GM23248 (cell line): ENCODE results near the gene MARS1. TPM values are rescaled to one million over a fixed set of nuclear protein-coding genes. Genes with fewer than 3 reads are reported as not detected.
"Not testable (repeated sequence)": the region's sequence is repeated elsewhere in the genome, so short reads cannot be mapped to it uniquely, and the experiment has no call there.

Experiments used
- DNase-seq: peaks from one replicate; pipeline ENCODE4 v3.0.0-alpha.2; 2015
- H2AFZ ChIP-seq: fragments of 200-600 bp; sonication (generic); 2 replicates; pipeline ENCODE4 v1.6.1; 2016; ENCODE audit warnings: antibody characterized with exemption
- H3F3A ChIP-seq: fragments of 200-600 bp; sonication (generic); 2 replicates; pipeline ENCODE4 v1.6.1; 2016; ENCODE audit warnings: mild to moderate bottlenecking, antibody characterized with exemption, mixed run types; ENCODE audit not compliant: insufficient read depth
- H3K27ac ChIP-seq: fragments of 200-600 bp; sonication (generic); 2 replicates; pipeline ENCODE4 v1.5.1; 2016; ENCODE audit warnings: mild to moderate bottlenecking
- H3K27me3 ChIP-seq: fragments of 200-600 bp; sonication (generic); replicated peaks from 2 replicates; pipeline ENCODE4 v1.6.1; 2016; ENCODE audit warnings: mild to moderate bottlenecking; ENCODE audit not compliant: insufficient read depth
- H3K36me3 ChIP-seq: fragments of 200-600 bp; sonication (generic); 2 replicates; pipeline ENCODE4 v1.6.1; 2016; ENCODE audit warnings: low read depth, mild to moderate bottlenecking
- H3K4me1 ChIP-seq: fragments of 200-600 bp; sonication (generic); 2 replicates; pipeline ENCODE4 v1.6.1; 2016; ENCODE audit warnings: mild to moderate bottlenecking; ENCODE audit not compliant: insufficient read depth
- H3K4me2 ChIP-seq: fragments of 200-600 bp; sonication (generic); one replicate; pipeline ENCODE4 v1.6.1; 2016; ENCODE audit warnings: mild to moderate bottlenecking; ENCODE audit not compliant: unreplicated experiment
- H3K4me3 ChIP-seq: fragments of 200-600 bp; sonication (generic); 2 replicates; pipeline ENCODE4 v1.5.1; 2016; ENCODE audit warnings: mild to moderate bottlenecking
- H3K79me2 ChIP-seq: fragments of 200-600 bp; sonication (generic); 2 replicates; pipeline ENCODE4 v1.6.1; 2016; ENCODE audit warnings: mild to moderate bottlenecking; ENCODE audit not compliant: insufficient read depth
- H3K9ac ChIP-seq: fragments of 200-600 bp; sonication (generic); 2 replicates; pipeline ENCODE4 v1.6.1; 2016; ENCODE audit warnings: mild to moderate bottlenecking
- H3K9me2 ChIP-seq: fragments of 200-600 bp; sonication (generic); 2 replicates; pipeline ENCODE4 v1.6.1; 2016; ENCODE audit warnings: mixed run types, mild to moderate bottlenecking, moderate library complexity; ENCODE audit not compliant: insufficient read depth
- H3K9me3 ChIP-seq: fragments of 200-600 bp; sonication (generic); one replicate; pipeline ENCODE4 v1.6.1; 2017; ENCODE audit warnings: low read depth
- H4K20me1 ChIP-seq: fragments of 200-600 bp; sonication (generic); 2 replicates; pipeline ENCODE4 v1.6.0; 2016; ENCODE audit not compliant: insufficient read depth
- EZH2 ChIP-seq: fragments of 200-600 bp; sonication (generic); IDR thresholded peaks from 2 replicates; pipeline ENCODE4 v1.6.1; 2018; ENCODE audit warnings: antibody characterized with exemption, mild to moderate bottlenecking; ENCODE audit not compliant: insufficient read depth, poor library complexity, severe bottlenecking
- EZH2phosphoT487 ChIP-seq: fragments of 200-600 bp; sonication (generic); IDR thresholded peaks from 2 replicates; pipeline ENCODE4 v1.6.1; 2018; ENCODE audit warnings: antibody characterized with exemption, moderate library complexity, mild to moderate bottlenecking, low read depth; ENCODE audit not compliant: insufficient read depth
- WGBS, 2 experiments: methylation state at CpG; one replicate each; pipeline ENCODE4 v1.1.6; 2015 to 2017; ENCODE audit warnings: low lambda C conversion rate in 2 of 2, low coverage in 1 of 2; ENCODE audit errors: missing lambda C conversion rate in 2 of 2; 5-methylcytosine and 5-hydroxymethylcytosine counted together
- in situ Hi-C: fragments of 300-500 bp; cut with MboI; formaldehyde crosslinking; loops from 2 replicates; pipeline ENCODE4 v1.15.0; 2020
- polyA plus RNA-seq: library from polyadenylated mRNA; unstranded; fragments of >200 nt; fragmentation: Nextera tagmentation; extraction: Ambion mirVana; gene quantifications from 2 replicates; pipeline ENCODE4 v1.2.1, GENCODE V29; 2016
- total RNA-seq: library from RNA; depleted of rRNA; stranded (reverse); fragments of >200 nt; shearing (Covaris generic); gene quantifications from 2 replicates; pipeline ENCODE4 v1.2.3, GENCODE V29; 2014

Gene MARS1
- total and polyA plus RNA-seq, 2 experiments from 2014 or later = 184 to 272 TPM

GRCh38 chr12:57489157-57489641, 1.3 kb downstream of the MARS1 start:
- H3K4me1 ChIP-seq = peaks cover 4% of the 10 kb centered on the region
- no peaks in the 10 kb centered on the region for H4K20me1 ChIP-seq
- H3K9me2 ChIP-seq = no peaks in the 10 kb centered on the region
- in situ Hi-C loops = no loop called here
- H3K36me3 ChIP-seq = peaks cover 40% of the 10 kb centered on the region
- H3F3A ChIP-seq = 0 out of 2 replicates have a peak, but pooled peaks cover 3% of the 10 kb centered on the region
- no peak overlapping the region for H2AFZ ChIP-seq
- peak; percentile 62 for DNase-seq
- peak overlapping the region; percentile 97 for H3K4me3 ChIP-seq
- 0 out of 2 replicates have a peak overlapping the region, but pooled peaks have one; percentile 48 for H3K27ac ChIP-seq
- TF ChIP-seq EZH2 = no peak
- TF ChIP-seq EZH2phosphoT487 = no peak
- 55 to 60% methylated on average over 5 of the region's 5 CpGs for WGBS, 2 experiments
- no peaks in the 10 kb centered on the region for H3K9me3 ChIP-seq
- H3K27me3 ChIP-seq = no peaks in the 10 kb centered on the region
- peaks cover 49% of the 10 kb centered on the region for H3K79me2 ChIP-seq
- peak overlapping the region; percentile 96 for H3K4me2 ChIP-seq
- H3K9ac ChIP-seq = peak overlapping the region; percentile 89

GRCh38 chr12:57490126-57490525, 2.3 kb downstream of the MARS1 start:
- no peak overlapping the region for H2AFZ ChIP-seq
- no peak overlapping the region for H3K9ac ChIP-seq
- H3K9me2 ChIP-seq = no peaks in the 10 kb centered on the region
- H3K4me2 ChIP-seq = no peak overlapping the region
- H3F3A ChIP-seq = 0 out of 2 replicates have a peak, but pooled peaks cover 3% of the 10 kb centered on the region
- no peak for DNase-seq
- no peaks in the 10 kb centered on the region for H4K20me1 ChIP-seq
- no peak overlapping the region for H3K27ac ChIP-seq
- H3K4me1 ChIP-seq = peaks cover 4% of the 10 kb centered on the region
- H3K4me3 ChIP-seq = no peak overlapping the region
- WGBS, 2 experiments = 96 to 97% methylated on average over 4 of the region's 4 CpGs
- H3K27me3 ChIP-seq = no peaks in the 10 kb centered on the region
- H3K9me3 ChIP-seq = no peaks in the 10 kb centered on the region
- peaks cover 40% of the 10 kb centered on the region for H3K36me3 ChIP-seq
- in situ Hi-C loops = no loop called here
- H3K79me2 ChIP-seq = peaks cover 49% of the 10 kb centered on the region
- TF ChIP-seq EZH2phosphoT487 = no peak
- TF ChIP-seq EZH2 = no peak

- Histone ChIP-seq H3K4me2 (no peak overlapping the region), H3K9me3 (no peaks in the 10 kb centered on the region), H3K4me1 (peaks cover 4% of the 10 kb centered on the region), H3K27ac (no peak overlapping the region), H4K20me1 (no peaks in the 10 kb centered on the region), H3K4me3 (no peak overlapping the region), H3K36me3 (peaks cover 49% of the 10 kb centered on the region), H3F3A (0 out of 2 replicates have a peak, but pooled peaks cover 3% of the 10 kb centered on the region), H3K9me2 (no peaks in the 10 kb centered on the region), H3K9ac (no peak overlapping the region), H3K79me2 (peaks cover 59% of the 10 kb centered on the region), H2AFZ (no peak overlapping the region), H3K27me3 (no peaks in the 10 kb centered on the region)
- no peak for TF ChIP-seq EZH2phosphoT487
- TF ChIP-seq EZH2 = no peak
- DNase-seq = peak; percentile 26
- in situ Hi-C loops = no loop called here
- 86 to 89% methylated on average over 15 of the region's 15 CpGs for WGBS, 2 experiments
These were observed 3.8 kb downstream of the MARS1 start for GRCh38 chr12:57491393-57492280.

GRCh38 chr12:57495051-57495701, 7.3 kb downstream of the MARS1 start:
- H3F3A ChIP-seq, H3K4me2 ChIP-seq, H3K9me3 ChIP-seq, H3K9ac ChIP-seq, H3K9me2 ChIP-seq, H2AFZ ChIP-seq, H3K4me1 ChIP-seq, H3K27ac ChIP-seq, H3K27me3 ChIP-seq, DNase-seq, H3K4me3 ChIP-seq, H4K20me1 ChIP-seq, in situ Hi-C loops: not testable (repeated sequence)
- 93 to 98% methylated on average over 21 to 48 of the region's 48 CpGs for WGBS, 2 experiments
- H3K36me3 ChIP-seq = peaks cover 64% of the 10 kb centered on the region
- peaks cover 68% of the 10 kb centered on the region for H3K79me2 ChIP-seq
